Measurements from ENCODE around the gene COA5. TPM values are rescaled to one million over a fixed set of nuclear protein-coding genes. Genes with fewer than 3 reads are reported as not detected.

The COA5 gene
- total RNA-seq, 1 experiment from 2014 or later = 18.6 TPM

GRCh38 chr2:98643496-98644100 lies 35.3 kb upstream of the COA5 start:
- RAD21 ChIA-PET (ENCODE audit: low non-redundant PET in 1 of 2, low total read pairs in 2 of 2, uncharacterized antibody in 2 of 2, unreplicated experiment in 2 of 2) = no interaction called here
- H3K27ac ChIP-seq (ENCODE audit: low read depth, low read length) = no peak overlapping the region
- TF ChIP-seq FOSL1 (IDR thresholded peaks at IDR 0.05; ENCODE audit: low read depth) (no peak), SP1 (IDR thresholded peaks at IDR 0.05; ENCODE audit: low read depth) (no peak)
- H3K9me3 ChIP-seq (ENCODE audit: control insufficient read depth in 1 of 2, insufficient read depth in 1 of 2, low read depth in 1 of 2, low read length in 2 of 2) = no peaks in the 10 kb centered on the region
- intact Hi-C loops (cut with micrococcal nuclease) = no loop called here
- H3K4me1 ChIP-seq (ENCODE audit: control insufficient read depth in 1 of 2, insufficient read depth in 2 of 2, low read length in 2 of 2) = no peaks in the 10 kb centered on the region
- no peaks in the 10 kb centered on the region for H4K20me1 ChIP-seq (ENCODE audit: insufficient read depth)
- no TSS peak for BruUV-seq (replicated peaks)
- H3K4me3 ChIP-seq (replicated peaks in 1 of 2; ENCODE audit: low read depth in 1 of 2, low read length in 2 of 2) = no peak overlapping the region
- no peaks in the 10 kb centered on the region for H3K9me2 ChIP-seq (ENCODE audit: insufficient read depth)
- CTCF ChIA-PET = no interaction called here
- H3K36me3 ChIP-seq (ENCODE audit: control insufficient read depth in 1 of 2, insufficient read depth in 2 of 2, low read length in 2 of 2) = no peaks in the 10 kb centered on the region
- H3K79me2 ChIP-seq (ENCODE audit: insufficient read depth, low read length) = no peaks in the 10 kb centered on the region
- H3K9ac ChIP-seq (ENCODE audit: low read length) = no peak overlapping the region
- ATAC-seq (no peak), DNase-seq (ENCODE audit: low read depth, low spot score) (no peak)
- H2AFZ ChIP-seq (ENCODE audit: low read depth, low read length, poor library complexity, severe bottlenecking) = no peak overlapping the region
- H3K27me3 ChIP-seq (ENCODE audit: insufficient read depth, low read length) = no peaks in the 10 kb centered on the region
- POLR2A ChIA-PET = no interaction called here
- no peak overlapping the region for H3K4me2 ChIP-seq (ENCODE audit: low read length)

GRCh38 chr2:98637401-98638147 lies 29.3 kb upstream of the COA5 start:
- CTCF ChIA-PET = no interaction called here

More at GRCh38 chr2:98637401-98638147, 29.3 kb upstream of the COA5 start:
- H2AFZ ChIP-seq (ENCODE audit: low read depth, low read length, poor library complexity, severe bottlenecking) = no peak overlapping the region
- POLR2A ChIA-PET = no interaction called here
- no peaks in the 10 kb centered on the region for H3K9me2 ChIP-seq (ENCODE audit: insufficient read depth)
- H3K27ac ChIP-seq (ENCODE audit: low read depth, low read length) = no peak overlapping the region
- H3K4me3 ChIP-seq (replicated peaks in 1 of 2; ENCODE audit: low read depth in 1 of 2, low read length in 2 of 2) = no peak overlapping the region
- no peaks in the 10 kb centered on the region for H3K36me3 ChIP-seq (ENCODE audit: control insufficient read depth in 1 of 2, insufficient read depth in 2 of 2, low read length in 2 of 2)
- H4K20me1 ChIP-seq (ENCODE audit: insufficient read depth) = no peaks in the 10 kb centered on the region
- RAD21 ChIA-PET (ENCODE audit: low non-redundant PET in 1 of 2, low total read pairs in 2 of 2, uncharacterized antibody in 2 of 2, unreplicated experiment in 2 of 2) = no interaction called here
- no peak overlapping the region for H3K9ac ChIP-seq (ENCODE audit: low read length)
- DNase-seq (ENCODE audit: low read depth, low spot score) (no peak), ATAC-seq (no peak)
- no TSS peak for BruUV-seq (replicated peaks)
- H3K79me2 ChIP-seq (ENCODE audit: insufficient read depth, low read length) = no peaks in the 10 kb centered on the region
- TF ChIP-seq EZH2 (IDR thresholded peaks at IDR 0.05) (no peak), EGR1 (IDR thresholded peaks at IDR 0.05; ENCODE audit: low read depth) (no peak), ZNF274 (IDR thresholded peaks at IDR 0.05; ENCODE audit: low read depth, low read length) (no peak)
- no peaks in the 10 kb centered on the region for H3K4me1 ChIP-seq (ENCODE audit: control insufficient read depth in 1 of 2, insufficient read depth in 2 of 2, low read length in 2 of 2)
- no peak overlapping the region for H3K4me2 ChIP-seq (ENCODE audit: low read length)
- H3K27me3 ChIP-seq (ENCODE audit: insufficient read depth, low read length) = no peaks in the 10 kb centered on the region
- intact Hi-C loops (cut with micrococcal nuclease) = no loop called here
- H3K9me3 ChIP-seq (ENCODE audit: control insufficient read depth in 1 of 2, insufficient read depth in 1 of 2, low read depth in 1 of 2, low read length in 2 of 2) = no peaks in the 10 kb centered on the region

Data from HCT116 (cell line).